HepG2 (cell line): ENCODE data around the gene JAK1. TPM values are rescaled to one million over a fixed set of nuclear protein-coding genes. Genes with fewer than 3 reads are reported as not detected.

ENCODE experiments used
- ATAC-seq: fragments of 200-7000 bp; cut with Tn5 transposase; 3 replicates; pipeline ENCODE4 v1.9.1; 2020; ENCODE audit warnings: mild to moderate bottlenecking, moderate library complexity
- Bru-seq: library from RNA; stranded (reverse); fragments of 400-500 nt; gene quantifications from one replicate; lab custom pipeline; 2021; lab: Mats Ljungman, UMichigan
- BruChase-seq, 2 experiments: library from RNA; stranded (reverse); fragments of 400-500 nt; gene quantifications; one replicate each; lab custom pipeline; 2021; lab: Mats Ljungman, UMichigan
- BruUV-seq: library from RNA; stranded (reverse); fragments of 400-500 nt; replicated peaks from 2 replicates; lab custom pipeline; 2021; lab: Mats Ljungman, UMichigan
- CTCF ChIA-PET: fragments of 300-600 bp; formaldehyde crosslinking; extraction: SDS; loops from one replicate; lab custom pipeline; 2021; ENCODE audit warnings: low total read pairs, inconsistent platforms, low intra/inter-chr PET ratio; lab: Yijun Ruan, JAX
- POLR2A ChIA-PET: fragments of 350-600 bp; sonication (Branson Sonifier 250); formaldehyde crosslinking; loops from one replicate; lab custom pipeline; 2020; ENCODE audit warnings: antibody characterized with exemption, inconsistent platforms; lab: Yijun Ruan, JAX
- DNase-seq: peaks from one replicate; pipeline ENCODE4 v3.0.0-alpha.2; 2015; ENCODE audit warnings: low spot score
- FAIRE-seq: peaks from 3 replicates; lab custom pipeline; 2011; peaks lifted over from hg19 to GRCh38; lab: Jason Lieb, UNC
- H2AFZ ChIP-seq: one replicate; pipeline ENCODE4 v1.6.1; 2011; ENCODE audit warnings: low read length, inconsistent platforms
- H3K27ac ChIP-seq: fragments of 300-600 bp; 3 replicates; pipeline ENCODE4 v1.8.0; 2011; ENCODE audit warnings: mixed run types, mild to moderate bottlenecking, mixed read lengths, low read length, inconsistent platforms; ENCODE audit not compliant: insufficient read depth; ENCODE audit errors: extremely low read length
- H3K27me3 ChIP-seq, 2 experiments: fragments of 200-600 bp in 1 of 2; 2 replicates in 1 of 2; 3 replicates in 1 of 2; pipeline versions ENCODE4 v1.6.0 to v1.8.0; 2011; ENCODE audit warnings: low read length in 2 of 2, mild to moderate bottlenecking in 2 of 2, moderate library complexity in 2 of 2, inconsistent platforms in 1 of 2; ENCODE audit not compliant: insufficient read depth in 2 of 2, control insufficient read depth in 1 of 2
- H3K36me3 ChIP-seq, 2 experiments: fragments of 200-600 bp in 1 of 2; replicated peaks in 1 of 2; 2 replicates in 1 of 2; 3 replicates in 1 of 2; pipeline versions ENCODE4 v1.5.1 to v1.8.0; 2011; ENCODE audit warnings: low read length in 2 of 2, inconsistent platforms in 1 of 2; ENCODE audit not compliant: insufficient read depth in 2 of 2, control insufficient read depth in 1 of 2
- H3K4me1 ChIP-seq: 2 replicates; pipeline ENCODE4 v1.5.1; 2012; ENCODE audit warnings: low read length, inconsistent platforms; ENCODE audit not compliant: insufficient read depth
- H3K4me2 ChIP-seq: 2 replicates; pipeline ENCODE4 v1.6.0; 2011; ENCODE audit warnings: low read depth, low read length, inconsistent platforms
- H3K4me3 ChIP-seq, 3 experiments: fragments of 200-600 bp in 1 of 3; sonication (generic), shearing (Covaris generic) in 1 of 3; replicated peaks in 1 of 3; 2 replicates each; pipeline ENCODE4 v1.5.1; 2011 to 2016; ENCODE audit warnings: low read length in 3 of 3, inconsistent platforms in 2 of 3, low read depth in 2 of 3, mild to moderate bottlenecking in 2 of 3, control low read depth in 1 of 3, mixed read lengths in 1 of 3; ENCODE audit not compliant: insufficient read depth in 1 of 3
- H3K79me2 ChIP-seq: one replicate; pipeline ENCODE4 v1.6.1; 2011; ENCODE audit warnings: low read length, inconsistent platforms; ENCODE audit not compliant: insufficient read depth
- H3K9ac ChIP-seq: 2 replicates; pipeline ENCODE4 v1.6.0; 2011; ENCODE audit warnings: mild to moderate bottlenecking, low read depth, low read length, inconsistent platforms; ENCODE audit not compliant: insufficient read depth
- H3K9me3 ChIP-seq: 2 replicates; pipeline ENCODE4 v1.5.1; 2012; ENCODE audit warnings: mild to moderate bottlenecking, low read length
- H4K20me1 ChIP-seq: 2 replicates; pipeline ENCODE4 v1.6.0; 2011; ENCODE audit warnings: inconsistent platforms, mild to moderate bottlenecking, low read length, moderate library complexity; ENCODE audit not compliant: insufficient read depth
- ELK4 ChIP-seq: sonication (generic); formaldehyde crosslinking; IDR thresholded peaks from 2 replicates; pipeline ENCODE4 v1.9.0; 2021; ENCODE audit warnings: missing genetic modification reagents, borderline replicate concordance
- NFE2L2 ChIP-seq: fragments of 150-350 bp; IDR thresholded peaks from 2 replicates; pipeline ENCODE4 v1.6.1; 2014; ENCODE audit warnings: low read length
- SIN3A ChIP-seq: IDR thresholded peaks from 2 replicates; pipeline ENCODE4 v1.6.1; 2011; ENCODE audit warnings: low read depth, mild to moderate bottlenecking, control low read depth, low read length, borderline replicate concordance
- SSRP1 ChIP-seq: IDR thresholded peaks from 2 replicates; pipeline ENCODE4 v1.6.1; 2016; ENCODE audit warnings: control low read depth
- ZBTB10 ChIP-seq: sonication (generic); formaldehyde crosslinking; IDR thresholded peaks from 2 replicates; pipeline ENCODE4 v1.4.0; 2020; ENCODE audit warnings: missing genetic modification reagents, borderline replicate concordance
- ZBTB14 ChIP-seq: sonication (generic); formaldehyde crosslinking; IDR thresholded peaks from 2 replicates; pipeline ENCODE4 v1.4.0; 2020; ENCODE audit warnings: missing genetic modification reagents
- ZNF34 ChIP-seq: sonication (generic); formaldehyde crosslinking; IDR thresholded peaks from 2 replicates; pipeline ENCODE4 v1.4.0; 2020; ENCODE audit warnings: mild to moderate bottlenecking, missing genetic modification reagents, borderline replicate concordance
- ZNF414 ChIP-seq: sonication (generic); formaldehyde crosslinking; IDR thresholded peaks from 2 replicates; pipeline ENCODE4 v1.5.0; 2020; ENCODE audit warnings: missing genetic modification reagents
- ZNF839 ChIP-seq: sonication (generic); formaldehyde crosslinking; IDR thresholded peaks from 2 replicates; pipeline ENCODE4 v1.4.0; 2020; ENCODE audit warnings: missing genetic modification reagents, mild to moderate bottlenecking, borderline replicate concordance
- WGBS: methylation state at CpG from one replicate; pipeline ENCODE4 v1.1.6; 2017; ENCODE audit warnings: low lambda C conversion rate; 5-methylcytosine and 5-hydroxymethylcytosine counted together
- in situ Hi-C: cut with HindIII; loops from 2 replicates; pipeline ENCODE4 v1.10.0; 2017; ENCODE audit warnings: low pct_unique_long_range_greater_than_20kb; ENCODE audit not compliant: extremely low pct_ligation_motif_present
- intact Hi-C: fragments of 100-400 bp; cut with micrococcal nuclease; formaldehyde crosslinking; loops from one replicate; pipeline ENCODE4 v1.10.0; 2022; ENCODE audit not compliant: unreplicated experiment
- long read RNA-seq, 2 experiments: library from RNA in 1 of 2; library from polyadenylated mRNA in 1 of 2; stranded (forward) in 1 of 2; unstranded in 1 of 2; transcript quantifications; one replicate each; pipeline ENCODE4 v2.0.0, GENCODE V29; 2019 to 2022
- polyA minus RNA-seq, 3 experiments: library from RNA; depleted of rRNA, polyadenylated mRNA; stranded (reverse); fragments of >200 nt; gene quantifications; 2 replicates each; pipeline ENCODE4 v1.2.3, GENCODE V29; 2011; ENCODE audit warnings: low replicate concordance in 1 of 3
- polyA plus RNA-seq, 8 experiments: library from polyadenylated mRNA; depleted of rRNA in 3 of 8; stranded (reverse) in 7 of 8; unstranded in 1 of 8; fragments of >200 nt; fragmentation: Illumina TruSeq in 4 of 8; extraction: Trizol in 4 of 8; gene quantifications; 2 replicates each; pipeline versions ENCODE4 v1.2.1 to v1.2.3, GENCODE V29; 2011 to 2016; ENCODE audit warnings: low read depth in 4 of 8, missing spikeins in 1 of 8, mixed read lengths in 1 of 8; ENCODE audit not compliant: insufficient read depth in 1 of 8
- total RNA-seq, 5 experiments: library from RNA; depleted of rRNA; stranded (reverse); fragments of >200 nt; fragmentation: Illumina TruSeq; extraction: Trizol; gene quantifications; 2 replicates each; pipeline ENCODE4 v1.2.3, GENCODE V29; 2016; ENCODE audit warnings: low read depth in 1 of 5

The JAK1 gene
- total RNA-seq (2016; rRNA removed; fragmentation: Illumina TruSeq; extraction: Trizol): 42.4 and 56.1 TPM in 2 replicates
- 2.9 and 4.1 TPM in 2 replicates for total RNA-seq (2016; cell fraction: cytosol; rRNA removed; fragmentation: Illumina TruSeq; extraction: Trizol; ENCODE audit: low read depth)
- total RNA-seq (2016; cell fraction: insoluble cytoplasmic fraction; rRNA removed; fragmentation: Illumina TruSeq; extraction: Trizol): 41.5 and 53.4 TPM in 2 replicates
- 15.3 and 15.6 TPM in 2 replicates for total RNA-seq (2016; cell fraction: membrane; rRNA removed; fragmentation: Illumina TruSeq; extraction: Trizol)
- 33.8 and 39.0 TPM in 2 replicates for total RNA-seq (2016; cell fraction: nucleus; rRNA removed; fragmentation: Illumina TruSeq; extraction: Trizol)
- 23.9 and 24.5 TPM in 2 replicates for polyA plus RNA-seq (2011; rRNA removed)
- 18.5 and 23.4 TPM in 2 replicates for polyA plus RNA-seq (2011; cell fraction: cytosol; rRNA removed)
- 36.4 and 45.4 TPM in 2 replicates for polyA plus RNA-seq (2011; cell fraction: nucleus; rRNA removed)
- 29.6 and 32.4 TPM in 2 replicates for polyA plus RNA-seq (2012)
- polyA plus RNA-seq (2016; cell fraction: cytosol; fragmentation: Illumina TruSeq; extraction: Trizol; ENCODE audit: low read depth): 1.1 and 1.5 TPM in 2 replicates
- polyA plus RNA-seq (2016; cell fraction: insoluble cytoplasmic fraction; fragmentation: Illumina TruSeq; extraction: Trizol; ENCODE audit: low read depth): 43.4 and 45.7 TPM in 2 replicates
- polyA plus RNA-seq (2016; cell fraction: membrane; fragmentation: Illumina TruSeq; extraction: Trizol; ENCODE audit: low read depth): 6.5 and 6.8 TPM in 2 replicates
- 26.3 and 30.9 TPM in 2 replicates for polyA plus RNA-seq (2016; cell fraction: nucleus; fragmentation: Illumina TruSeq; extraction: Trizol; ENCODE audit: insufficient read depth, low read depth)
- 45.7 and 51.7 TPM in 2 replicates for polyA minus RNA-seq (2011; rRNA and poly(A)+ RNA removed; ENCODE audit: low replicate concordance)
- 37.3 and 37.5 TPM in 2 replicates for polyA minus RNA-seq (2011; cell fraction: cytosol; rRNA and poly(A)+ RNA removed)
- 70.8 and 76.0 TPM in 2 replicates for polyA minus RNA-seq (2011; cell fraction: nucleus; rRNA and poly(A)+ RNA removed)
- Bru-seq, nascent RNA: percentile 79 among the genes with signal in this experiment
- percentile 80 among the genes with signal in this experiment for BruChase-seq, experiment 1, labeled RNA remaining after a 6-hour chase
- percentile 73 among the genes with signal in this experiment for BruChase-seq, experiment 2, labeled RNA remaining after a 2-hour chase
- long read RNA-seq, experiment 1, full-length matches to known transcripts: 3 of 43 reads
- long read RNA-seq, experiment 1, partial matches to known transcripts: 33 of 43 reads
- long read RNA-seq, experiment 1, other reads (novel, unspliced or antisense): 7 of 43 reads
- long read RNA-seq, experiment 2, partial matches to known transcripts: 29 of 78 reads
- long read RNA-seq, experiment 2, other reads (novel, unspliced or antisense): 49 of 78 reads

- peaks cover 0 to 3% of the 10 kb centered on the region in 2 experiments; a peak in 2 of 5 replicates for H3K27me3 ChIP-seq
- H3K4me3 ChIP-seq: peak within 1 kb of the TSS; percentile 86 to 100 (median 95)
- H3K4me1 ChIP-seq: peaks cover 53% of the 10 kb centered on the region
- H3K27ac ChIP-seq: peak within 1 kb of the TSS; percentile 78
- no TSS peak for BruUV-seq
- DNase-seq (peak; percentile 54), FAIRE-seq (no peak), ATAC-seq (peak; percentile 89)
- in situ Hi-C loops (loop anchor here (10.0 kb wide), 1 partner anchor 72 kb away; no protein-coding TSS in a partner anchor), intact Hi-C loops (loop anchor here (2.0 to 5.0 kb wide), 4 partner anchors 14 to 104 kb away; no protein-coding TSS in a partner anchor)
- H3K36me3 ChIP-seq: no peaks in the 10 kb centered on the region
- 1% methylated on average over 21 of the region's 100 CpGs for WGBS
- peaks cover 13% of the 10 kb centered on the region; the same call in 1 of the 2 replicates for H4K20me1 ChIP-seq
- H2AFZ ChIP-seq: peak within 1 kb of the TSS; percentile 85
- H3K79me2 ChIP-seq: peaks cover 44% of the 10 kb centered on the region
- H3K4me2 ChIP-seq: peak within 1 kb of the TSS; percentile 87
- ChIA-PET CTCF (interaction anchor here (1.0 kb wide), 1 partner anchor 105 kb away, joined by 3 read pairs; no protein-coding TSS in a partner anchor), POLR2A (interaction anchor here (0.9 to 2.4 kb wide), 12 partner anchors 10 to 221 kb away, joined by 3 to 9 read pairs (median 5); no protein-coding TSS in a partner anchor)
- no peaks in the 10 kb centered on the region for H3K9me3 ChIP-seq
- H3K9ac ChIP-seq: peak within 1 kb of the TSS; percentile 84
- TF ChIP-seq ELK4 (CRISPR knock-in tag) (no peak), SSRP1 (no peak), ZNF839 (no peak), ZBTB14 (peak; percentile 83), NFE2L2 (no peak), ZBTB10 (no peak), ZNF34 (no peak; the same call in 1 of the 2 replicates), SIN3A (peak; percentile 53; the same call in 1 of the 2 replicates), ZNF414 (CRISPR knock-in tag) (no peak)
These were observed at the start of gene JAK1 for GRCh38 chr1:64966158-64966971. Gene JAK1, minus strand, starts transcription at chr1:64966549. Its CDS starts 80,285 bp downstream, at chr1:64886264.
